GM21381 (cell line): Measurements from ENCODE around the gene SMIM1.

Source experiments
- ATAC-seq: cut with Tn5 transposase; IDR thresholded peaks from one replicate; pipeline ENCODE4 v1.9.1; 2021; ENCODE audit warnings: mild to moderate bottlenecking, moderate library complexity; ENCODE audit not compliant: unreplicated experiment

The SMIM1 gene

GRCh38 chr1:3775490-3776230, 3.1 kb downstream of the SMIM1 start:
- no peak for ATAC-seq

- no peak for ATAC-seq
Observed at GRCh38 chr1:3776231-3776961, 3.8 kb downstream of the SMIM1 start.

- no peak for ATAC-seq
Observed at GRCh38 chr1:3777078-3777547, 4.6 kb downstream of the SMIM1 start.

- no peak for ATAC-seq
Observed at GRCh38 chr1:3777647-3778589, 5.4 kb downstream of the SMIM1 start.

- no peak for ATAC-seq
Observed at GRCh38 chr1:3778590-3779264, 6.2 kb downstream of the SMIM1 start.

- no peak for ATAC-seq
Observed at GRCh38 chr1:3779265-3779911, 6.8 kb downstream of the SMIM1 start.

- no peak for ATAC-seq
Observed at GRCh38 chr1:3779912-3780416, 7.4 kb downstream of the SMIM1 start.

GRCh38 chr1:3780901-3781300, 8.4 kb downstream of the SMIM1 start:
- ATAC-seq = no peak

- no peak for ATAC-seq
Observed at GRCh38 chr1:3783651-3784474, 11.3 kb downstream of the SMIM1 start.

- ATAC-seq = no peak
Observed at GRCh38 chr1:3785045-3785444, 12.5 kb downstream of the SMIM1 start.

GRCh38 chr1:3785456-3786157, 13.1 kb downstream of the SMIM1 start:
- ATAC-seq = no peak

- no peak for ATAC-seq
Observed at GRCh38 chr1:3786468-3787348, 14.2 kb downstream of the SMIM1 start.

GRCh38 chr1:3787349-3787715, 14.8 kb downstream of the SMIM1 start:
- no peak for ATAC-seq

GRCh38 chr1:3787745-3788605, 15.4 kb downstream of the SMIM1 start:
- ATAC-seq = no peak

GRCh38 chr1:3788756-3789420, 16.3 kb downstream of the SMIM1 start:
- ATAC-seq = no peak
